B cell (primary cell): Measurements from ENCODE around the gene TRIM38. TPM values are rescaled to one million over a fixed set of nuclear protein-coding genes. Genes with fewer than 3 reads are reported as not detected.

Experiments used
- ATAC-seq: fragments of 200-7000 bp; cut with Tn5 transposase; one replicate; pipeline ENCODE4 v1.10.0; 2021; ENCODE audit warnings: low read depth, mild to moderate bottlenecking, moderate number of reproducible peaks, moderate library complexity
- CTCF ChIA-PET: fragments of 350-600 bp; sonication (Branson Sonifier 250); formaldehyde crosslinking; loops from one replicate; lab custom pipeline; 2021; ENCODE audit warnings: antibody characterized with exemption, inconsistent platforms; lab: Charles Lee
- POLR2A ChIA-PET: fragments of 350-600 bp; sonication (Branson Sonifier 250); formaldehyde crosslinking; loops from one replicate; lab custom pipeline; 2021; ENCODE audit warnings: antibody characterized with exemption; lab: Charles Lee
- DNase-seq: peaks from one replicate; pipeline ENCODE4 v3.0.0; 2013
- H2AFZ ChIP-seq: 2 replicates; pipeline ENCODE4 v1.6.1; 2012; ENCODE audit warnings: mild to moderate bottlenecking, low read depth, low read length; ENCODE audit not compliant: insufficient read depth, poor library complexity, severe bottlenecking
- H3K27ac ChIP-seq, 2 donors: 1 replicate in 1 of 2; 2 replicates in 1 of 2; pipeline ENCODE4 v1.5.1; 2012 to 2013; ENCODE audit warnings: low read length in 2 of 2, mild to moderate bottlenecking in 2 of 2, moderate library complexity in 1 of 2
- H3K27me3 ChIP-seq, 4 experiments: fragments of 200-600 bp in 1 of 4; sonication (generic) in 1 of 4; replicated peaks in 1 of 4; 1 replicate in 2 of 4; 2 replicates in 2 of 4; pipeline versions ENCODE4 v1.6.1 to v1.7.0; 2013 to 2016; ENCODE audit warnings: low read length in 3 of 4, mild to moderate bottlenecking in 2 of 4, mixed read lengths in 1 of 4, moderate library complexity in 1 of 4; ENCODE audit not compliant: insufficient read depth in 4 of 4, control insufficient read depth in 3 of 4; ENCODE audit errors: control extremely low read depth in 1 of 4
- H3K36me3 ChIP-seq, 2 experiments: replicated peaks in 1 of 2; 1 replicate in 1 of 2; 2 replicates in 1 of 2; pipeline versions ENCODE4 v1.6.1 to v1.7.1; 2013; ENCODE audit warnings: low read length in 1 of 2; ENCODE audit not compliant: insufficient read depth in 2 of 2, control insufficient read depth in 1 of 2; ENCODE audit errors: control extremely low read depth in 1 of 2, extremely low read depth in 1 of 2
- H3K4me1 ChIP-seq, 2 donors: fragments of 200-600 bp in 1 of 2; sonication (generic) in 1 of 2; 1 replicate in 1 of 2; 2 replicates in 1 of 2; pipeline versions ENCODE4 v1.5.1 to v1.6.1; 2013 to 2017; ENCODE audit warnings: low read length in 2 of 2; ENCODE audit not compliant: control insufficient read depth in 2 of 2, insufficient read depth in 2 of 2
- H3K4me2 ChIP-seq: replicated peaks from 2 replicates; pipeline ENCODE3; 2012; ENCODE audit warnings: mild to moderate bottlenecking, low read depth, low read length; ENCODE audit not compliant: poor library complexity, severe bottlenecking
- H3K4me3 ChIP-seq, 5 experiments: fragments of 200-600 bp in 1 of 5; sonication (generic) in 1 of 5; 1 replicate in 3 of 5; 2 replicates in 2 of 5; pipeline versions ENCODE4 v1.5.1 to v1.7.0; 2011 to 2016; ENCODE audit warnings: low read length in 4 of 5, mild to moderate bottlenecking in 4 of 5, low read depth in 2 of 5, control low read depth in 1 of 5, moderate library complexity in 1 of 5; ENCODE audit not compliant: insufficient read depth in 1 of 5; ENCODE audit errors: control extremely low read depth in 1 of 5, extremely low read depth in 1 of 5
- H3K79me2 ChIP-seq: fragments of 200-600 bp; sonication (generic); one replicate; pipeline ENCODE4 v1.6.0; 2016; ENCODE audit warnings: low read length; ENCODE audit not compliant: control insufficient read depth, insufficient read depth
- H3K9ac ChIP-seq: fragments of 200-600 bp; sonication (generic); 2 replicates; pipeline ENCODE4 v1.6.1; 2017; ENCODE audit warnings: mild to moderate bottlenecking, low read length, moderate library complexity
- H3K9me3 ChIP-seq, 3 donors: one replicate each; pipeline versions ENCODE4 v1.6.1 to v1.7.1; 2013; ENCODE audit warnings: low read length in 2 of 3; ENCODE audit not compliant: control insufficient read depth in 2 of 3, insufficient read depth in 1 of 3; ENCODE audit errors: control extremely low read depth in 1 of 3
- H4K20me1 ChIP-seq: 2 replicates; pipeline ENCODE4 v1.6.0; 2012; ENCODE audit warnings: mild to moderate bottlenecking, low read length; ENCODE audit not compliant: insufficient read depth, control insufficient read depth, poor library complexity, severe bottlenecking
- H3K27ac Mint-ChIP-seq: one replicate; pipeline ENCODE4 v1.8.0; 2021; ENCODE audit warnings: mixed read lengths
- H3K27me3 Mint-ChIP-seq: one replicate; pipeline ENCODE4 v1.8.0; 2021; ENCODE audit warnings: mixed read lengths
- H3K4me1 Mint-ChIP-seq: one replicate; pipeline ENCODE4 v1.8.0; 2021; ENCODE audit warnings: mixed read lengths
- H3K4me3 Mint-ChIP-seq: one replicate; pipeline ENCODE4 v1.8.0; 2021; ENCODE audit warnings: mixed read lengths
- H3K9me3 Mint-ChIP-seq: one replicate; pipeline ENCODE4 v1.8.0; 2022; ENCODE audit warnings: mixed read lengths; ENCODE audit not compliant: insufficient read depth
- CTCF ChIP-seq: fragments of 200-600 bp; IDR thresholded peaks from one replicate; pipeline ENCODE4 v1.8.0; 2022; ENCODE audit warnings: antibody characterized with exemption, mild to moderate bottlenecking
- EZH2 ChIP-seq: IDR thresholded peaks from 2 replicates; pipeline ENCODE4 v1.6.1; 2012; ENCODE audit warnings: borderline replicate concordance, low read depth, mild to moderate bottlenecking, moderate library complexity, low read length; ENCODE audit not compliant: insufficient read depth, poor library complexity, severe bottlenecking
- WGBS: methylation state at CpG from one replicate; pipeline ENCODE4 v1.1.5; 2013; ENCODE audit warnings: missing lambda C conversion rate; ENCODE audit not compliant: insufficient coverage; 5-methylcytosine and 5-hydroxymethylcytosine counted together
- intact Hi-C: fragments of 100-400 bp; cut with micrococcal nuclease; formaldehyde crosslinking; loops from one replicate; pipeline ENCODE4 v1.10.0; 2022
- polyA plus RNA-seq: library from polyadenylated mRNA; depleted of rRNA; stranded (reverse); fragments of >200 nt; gene quantifications from 2 replicates; pipeline ENCODE4 v1.2.3, GENCODE V29; 2012
- total RNA-seq, 2 donors: library from RNA; stranded (reverse); fragments of 120-200 nt in 1 of 2; gene quantifications; 1 replicate in 1 of 2; 2 replicates in 1 of 2; pipeline versions ENCODE4 v1.2.3 to v1.2.4, GENCODE V29; 2013 to 2022

Gene TRIM38
- total and polyA plus RNA-seq, 2 donors (not counting 1 experiment from before 2014, with no cell fraction given), result 29.3 to 57.2 TPM

DNA sequence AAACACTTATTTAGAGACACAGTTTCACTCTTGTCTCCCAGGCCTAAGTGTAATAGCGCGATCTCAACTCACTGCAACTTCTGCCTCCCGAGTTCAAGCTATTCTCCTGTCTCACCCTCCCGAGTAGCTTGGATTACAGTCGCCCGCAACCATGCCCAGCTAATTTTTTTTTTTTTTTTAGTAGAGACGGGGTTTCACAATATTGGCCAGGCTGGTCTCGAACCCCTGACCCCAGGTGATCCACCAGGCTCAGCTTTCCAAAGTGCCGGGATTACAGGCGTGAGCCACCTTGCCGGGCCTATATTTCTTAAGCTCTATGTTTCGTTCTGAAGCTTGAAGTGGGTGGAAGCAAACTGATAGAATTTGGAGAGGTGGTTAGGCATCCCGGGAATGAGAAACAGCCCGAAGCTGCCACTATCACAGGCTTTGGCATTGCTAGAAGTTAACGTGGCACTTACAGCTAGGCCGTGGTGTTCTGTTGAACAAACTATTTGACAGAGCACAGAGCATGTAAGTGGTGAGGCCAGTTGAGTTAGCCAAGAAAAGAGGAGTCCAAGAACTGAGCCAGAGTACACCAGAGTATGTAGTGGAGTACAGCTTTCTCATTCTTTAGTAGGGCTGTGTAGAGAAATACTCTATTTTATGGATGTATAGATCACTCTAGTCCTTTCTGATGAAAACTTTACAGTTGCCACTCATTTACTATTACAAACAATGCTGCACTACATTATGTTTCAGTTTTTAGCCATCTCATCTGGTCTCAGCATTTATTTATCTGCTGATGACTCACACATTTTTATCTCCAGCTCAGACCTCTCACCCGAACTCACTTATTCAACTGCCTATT lies 62.7 kb downstream of the TRIM38 start:
- Mint-ChIP-seq H3K9me3 (peaks cover 3% of the 10 kb centered on the region), H3K27me3 (no peaks in the 10 kb centered on the region), H3K27ac (peak overlapping the region; percentile 98), H3K4me1 (peaks cover 48% of the 10 kb centered on the region), H3K4me3 (peak overlapping the region; percentile 98)
- ChIA-PET POLR2A (interaction anchor here (0.6 to 5.1 kb wide), 12 partner anchors 19 to 1202 kb away, joined by 3 to 65 read pairs (median 12); partner anchors contain the start of gene TRIM38), CTCF (interaction anchor here (1.0 to 9.4 kb wide), 12 partner anchors 8 to 307 kb away, joined by 3 to 71 read pairs (median 21); a partner anchor contains a TSS)
- no peak for DNase-seq
- no peak for ATAC-seq
- H3K4me1 ChIP-seq, result peaks cover 22 to 31% of the 10 kb centered on the region in 2 donors
- no peak overlapping the region for H2AFZ ChIP-seq
- H3K4me2 ChIP-seq, result peak overlapping the region; percentile 84
- H3K9ac ChIP-seq, result peak overlapping the region; percentile 90
- H3K36me3 ChIP-seq, result no peaks in the 10 kb centered on the region
- peak overlapping the region; percentile 88 to 97 for H3K27ac ChIP-seq
- WGBS, result 96% methylated on average over 15 of the region's 17 CpGs
- H3K27me3 ChIP-seq, result no peaks in the 10 kb centered on the region
- intact Hi-C loops, result loop anchor here (10.0 kb wide), 3 partner anchors 530 to 1480 kb away; partner anchors contain the start of gene ABT1
- no peaks in the 10 kb centered on the region for H4K20me1 ChIP-seq
- peaks cover 4% of the 10 kb centered on the region for H3K79me2 ChIP-seq
- peak overlapping the region in 1 of 5 experiments; percentile 99 for H3K4me3 ChIP-seq
- TF ChIP-seq EZH2, result no peak
- TF ChIP-seq CTCF, result no peak
- no peaks in the 10 kb centered on the region for H3K9me3 ChIP-seq
